Measurements from ENCODE around the gene WAS. TPM values are rescaled to one million over a fixed set of nuclear protein-coding genes. Genes with fewer than 3 reads are reported as not detected.

WAS gene
- polyA plus RNA-seq, 1 experiment = 0.12 TPM

- no peak for TF ChIP-seq CTCF (IDR thresholded peaks at IDR 0.05; ENCODE audit: insufficient read depth, low read depth, low read length)
- no peaks in the 10 kb centered on the region for H3K36me3 ChIP-seq (ENCODE audit: control insufficient read depth, insufficient read depth, low read length)
- no peak overlapping the region for H3K4me3 ChIP-seq (ENCODE audit: low read depth, low read length)
- DNase-seq (ENCODE audit: low read depth) = no peak
- ChIA-PET POLR2A (no interaction called here), CTCF (no interaction called here)
- no peaks in the 10 kb centered on the region for H3K27me3 ChIP-seq (ENCODE audit: control insufficient read depth, insufficient read depth, low read length)
Observed at GRCh38 chrX:48714573-48714972, 31.0 kb downstream of the WAS start.

- Histone ChIP-seq H3K4me3 (ENCODE audit: low read depth, low read length) (no peak overlapping the region), H3K27me3 (ENCODE audit: control insufficient read depth, insufficient read depth, low read length) (no peaks in the 10 kb centered on the region), H3K36me3 (ENCODE audit: control insufficient read depth, insufficient read depth, low read length) (no peaks in the 10 kb centered on the region)
- CTCF ChIA-PET = no interaction called here
- TF ChIP-seq CTCF (IDR thresholded peaks at IDR 0.05; ENCODE audit: insufficient read depth, low read depth, low read length) = no peak
- DNase-seq (ENCODE audit: low read depth) = no peak
- POLR2A ChIA-PET = no interaction called here
Observed at GRCh38 chrX:48715072-48715471, 31.5 kb downstream of the WAS start.

GRCh38 chrX:48715876-48716502, 32.4 kb downstream of the WAS start:
- ChIA-PET CTCF (no interaction called here), POLR2A (no interaction called here)
- Histone ChIP-seq H3K36me3 (ENCODE audit: control insufficient read depth, insufficient read depth, low read length) (no peaks in the 10 kb centered on the region), H3K27me3 (ENCODE audit: control insufficient read depth, insufficient read depth, low read length) (no peaks in the 10 kb centered on the region), H3K4me3 (ENCODE audit: low read depth, low read length) (no peak overlapping the region)
- no peak for DNase-seq (ENCODE audit: low read depth)
- TF ChIP-seq CTCF (IDR thresholded peaks at IDR 0.05; ENCODE audit: insufficient read depth, low read depth, low read length) = no peak

- Histone ChIP-seq H3K27me3 (ENCODE audit: control insufficient read depth, insufficient read depth, low read length) (no peaks in the 10 kb centered on the region), H3K4me3 (ENCODE audit: low read depth, low read length) (no peak overlapping the region), H3K36me3 (ENCODE audit: control insufficient read depth, insufficient read depth, low read length) (no peaks in the 10 kb centered on the region)
- TF ChIP-seq CTCF (IDR thresholded peaks at IDR 0.05; ENCODE audit: insufficient read depth, low read depth, low read length) = no peak
- no peak for DNase-seq (ENCODE audit: low read depth)
- ChIA-PET CTCF (no interaction called here), POLR2A (no interaction called here)
Observed at GRCh38 chrX:48719958-48720357, 36.4 kb downstream of the WAS start.

- POLR2A ChIA-PET = no interaction called here
- no peak for DNase-seq (ENCODE audit: low read depth)
- no peak for TF ChIP-seq CTCF (IDR thresholded peaks at IDR 0.05; ENCODE audit: insufficient read depth, low read depth, low read length)
- Histone ChIP-seq H3K4me3 (ENCODE audit: low read depth, low read length) (no peak overlapping the region), H3K36me3 (ENCODE audit: control insufficient read depth, insufficient read depth, low read length) (no peaks in the 10 kb centered on the region), H3K27me3 (ENCODE audit: control insufficient read depth, insufficient read depth, low read length) (no peaks in the 10 kb centered on the region)
- CTCF ChIA-PET = no interaction called here
Observed at GRCh38 chrX:48720577-48721250, 37.1 kb downstream of the WAS start.

All from BJ (cell line).